ENCODE results near the gene C19orf12. TPM values are rescaled to one million over a fixed set of nuclear protein-coding genes. Genes with fewer than 3 reads are reported as not detected.

Gene C19orf12
- total and polyA plus RNA-seq, 2 of the 13 experiments (the other 11 are each of a cell fraction or from before 2014, with no cell fraction given): 17.7 to 34.4 TPM

DNA sequence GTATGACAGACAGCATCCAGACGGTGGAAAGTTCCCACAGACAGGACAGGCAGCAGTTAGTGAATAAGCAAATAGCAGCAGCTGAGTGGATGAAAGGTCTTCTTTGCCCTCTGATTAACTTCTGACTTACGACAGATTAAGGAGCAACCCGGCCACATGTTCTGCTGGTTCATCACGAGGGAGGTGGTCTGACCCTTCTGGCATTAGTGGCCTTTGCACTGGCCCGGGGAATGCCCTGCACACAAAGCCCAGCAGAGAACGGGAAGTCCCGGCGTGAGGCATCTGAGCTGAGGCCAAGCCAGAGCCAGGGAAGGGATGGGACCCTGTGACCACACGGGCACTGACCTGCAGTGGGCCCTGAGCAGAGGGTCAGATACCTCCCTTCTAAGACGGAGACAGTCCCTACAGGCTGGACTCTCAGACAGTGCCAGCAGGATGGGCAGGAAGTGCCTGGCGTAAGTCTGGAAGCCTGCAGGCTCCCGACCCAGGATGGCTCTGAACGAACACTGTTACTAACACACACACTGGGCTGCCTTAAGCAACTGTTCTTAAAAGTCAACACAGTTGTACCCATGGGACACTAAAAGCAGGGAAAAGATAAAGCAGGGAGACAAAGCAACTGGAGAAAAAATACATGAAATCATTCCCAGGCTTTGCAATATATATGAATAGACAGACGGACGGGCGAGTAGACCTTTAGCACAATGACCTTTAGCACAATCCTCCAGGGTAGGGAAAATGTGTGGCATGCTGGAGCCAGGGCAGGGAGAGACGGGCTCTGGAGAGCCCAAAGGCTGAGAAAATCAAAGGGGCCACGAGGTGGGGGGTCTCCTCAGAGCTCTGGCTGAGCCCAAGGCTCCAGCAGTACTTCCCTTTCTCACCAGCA is 6.3 kb downstream of the C19orf12 start (continued):
- TF ChIP-seq NCOA5 (CRISPR knock-in tag; IDR thresholded peaks at IDR 0.05) (no peak), KLF15 (CRISPR knock-in tag; IDR thresholded peaks at IDR 0.05; ENCODE audit: borderline replicate concordance) (no peak), ZFYVE20 (CRISPR knock-in tag; IDR thresholded peaks at IDR 0.05; ENCODE audit: borderline replicate concordance, low read depth) (no peak), AFF4 (CRISPR knock-in tag; IDR thresholded peaks at IDR 0.05) (no peak), ZNF747 (CRISPR knock-in tag; IDR thresholded peaks at IDR 0.05; ENCODE audit: borderline replicate concordance) (no peak), STAG1 (CRISPR knock-in tag; IDR thresholded peaks at IDR 0.05) (no peak), SCMH1 (CRISPR knock-in tag; IDR thresholded peaks at IDR 0.05; ENCODE audit: borderline replicate concordance) (no peak), ZNF678 (CRISPR knock-in tag; IDR thresholded peaks at IDR 0.05) (no peak), ZNF530 (CRISPR knock-in tag; IDR thresholded peaks at IDR 0.05; ENCODE audit: low read depth) (no peak), ELF1 (CRISPR knock-in tag; IDR thresholded peaks at IDR 0.05) (peak; percentile 53; the same call in 1 of the 2 replicates)
- TF ChIP-seq, protein P1, sequence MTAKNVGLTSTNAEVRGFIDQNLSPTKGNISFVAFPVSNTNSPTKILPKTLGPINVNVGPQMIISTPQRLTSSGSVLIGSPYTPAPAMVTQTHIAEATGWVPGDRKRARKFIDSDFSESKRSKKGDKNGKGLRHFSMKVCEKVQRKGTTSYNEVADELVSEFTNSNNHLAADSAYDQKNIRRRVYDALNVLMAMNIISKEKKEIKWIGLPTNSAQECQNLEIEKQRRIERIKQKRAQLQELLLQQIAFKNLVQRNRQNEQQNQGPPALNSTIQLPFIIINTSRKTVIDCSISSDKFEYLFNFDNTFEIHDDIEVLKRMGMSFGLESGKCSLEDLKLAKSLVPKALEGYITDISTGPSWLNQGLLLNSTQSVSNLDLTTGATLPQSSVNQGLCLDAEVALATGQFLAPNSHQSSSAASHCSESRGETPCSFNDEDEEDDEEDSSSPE (CRISPR knock-in tag; IDR thresholded peaks at IDR 0.05): 0 out of 2 replicates have a peak, but pooled peaks have one; percentile 53
- TF ChIP-seq, protein P2, sequence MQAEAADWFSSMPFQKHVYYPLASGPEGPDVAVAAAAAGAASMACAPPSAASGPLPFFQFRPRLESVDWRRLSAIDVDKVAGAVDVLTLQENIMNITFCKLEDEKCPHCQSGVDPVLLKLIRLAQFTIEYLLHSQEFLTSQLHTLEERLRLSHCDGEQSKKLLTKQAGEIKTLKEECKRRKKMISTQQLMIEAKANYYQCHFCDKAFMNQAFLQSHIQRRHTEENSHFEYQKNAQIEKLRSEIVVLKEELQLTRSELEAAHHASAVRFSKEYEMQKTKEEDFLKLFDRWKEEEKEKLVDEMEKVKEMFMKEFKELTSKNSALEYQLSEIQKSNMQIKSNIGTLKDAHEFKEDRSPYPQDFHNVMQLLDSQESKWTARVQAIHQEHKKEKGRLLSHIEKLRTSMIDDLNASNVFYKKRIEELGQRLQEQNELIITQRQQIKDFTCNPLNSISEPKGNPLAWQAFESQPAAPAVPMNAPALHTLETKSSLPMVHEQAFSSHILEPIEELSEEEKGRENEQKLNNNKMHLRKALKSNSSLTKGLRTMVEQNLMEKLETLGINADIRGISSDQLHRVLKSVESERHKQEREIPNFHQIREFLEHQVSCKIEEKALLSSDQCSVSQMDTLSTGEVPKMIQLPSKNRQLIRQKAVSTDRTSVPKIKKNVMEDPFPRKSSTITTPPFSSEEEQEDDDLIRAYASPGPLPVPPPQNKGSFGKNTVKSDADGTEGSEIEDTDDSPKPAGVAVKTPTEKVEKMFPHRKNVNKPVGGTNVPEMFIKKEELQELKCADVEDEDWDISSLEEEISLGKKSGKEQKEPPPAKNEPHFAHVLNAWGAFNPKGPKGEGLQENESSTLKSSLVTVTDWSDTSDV (CRISPR knock-in tag; IDR thresholded peaks at IDR 0.05): no peak
